SK-N-SH (cell line): ENCODE measurements around the gene MEF2A. TPM values are rescaled to one million over a fixed set of nuclear protein-coding genes. Genes with fewer than 3 reads are reported as not detected.
"Not testable (repeated sequence)": the region's sequence is repeated elsewhere in the genome, so short reads cannot be mapped to it uniquely, and the experiment has no call there.

Experiments used
- CTCF ChIA-PET: fragments of 300-600, 350-600 bp; formaldehyde crosslinking; extraction: SDS; loops from one replicate; lab custom pipeline; 2021; lab: Yijun Ruan, JAX
- POLR2A ChIA-PET: fragments of 350-600 bp; sonication (Branson Sonifier 250); formaldehyde crosslinking; extraction: SDS; loops from one replicate; lab custom pipeline; 2020; ENCODE audit warnings: antibody characterized with exemption, inconsistent platforms; lab: Yijun Ruan, JAX
- DNase-seq: peaks from one replicate; pipeline ENCODE4 v3.0.0; 2012
- H2AFZ ChIP-seq: fragments of 200-600 bp; sonication (generic); 2 replicates; pipeline ENCODE4 v1.8.1; 2016; ENCODE audit warnings: antibody characterized with exemption, mild to moderate bottlenecking, low read depth
- H3F3A ChIP-seq: fragments of 200-600 bp; sonication (generic); replicated peaks from 2 replicates; pipeline ENCODE3; 2016; ENCODE audit warnings: antibody characterized with exemption, mild to moderate bottlenecking; ENCODE audit not compliant: insufficient read depth
- H3K27ac ChIP-seq, 2 experiments: fragments of 200-500 bp in 1 of 2; fragments of 200-600 bp in 1 of 2; sonication (Bioruptor generic) in 1 of 2; sonication (generic), shearing (Covaris generic) in 1 of 2; 2 replicates each; pipeline versions ENCODE4 v1.5.1 to v1.6.1; 2014 to 2016; ENCODE audit warnings: low read depth in 2 of 2, inconsistent platforms in 1 of 2, low read length in 1 of 2, mild to moderate bottlenecking in 1 of 2, mixed read lengths in 1 of 2
- H3K27me3 ChIP-seq: fragments of 200-600 bp; sonication (generic), shearing (Covaris generic); 2 replicates; pipeline ENCODE4 v1.6.1; 2016; ENCODE audit warnings: mixed run types; ENCODE audit not compliant: insufficient read depth
- H3K36me3 ChIP-seq, 2 experiments: fragments of 200-500 bp in 1 of 2; fragments of 200-600 bp in 1 of 2; sonication (Bioruptor generic) in 1 of 2; sonication (generic) in 1 of 2; replicated peaks in 1 of 2; 2 replicates each; pipeline versions ENCODE3 to v1.5.1; 2014 to 2016; ENCODE audit warnings: low read length in 1 of 2, mild to moderate bottlenecking in 1 of 2; ENCODE audit not compliant: insufficient read depth in 2 of 2, control insufficient read depth in 1 of 2
- H3K4me1 ChIP-seq, 2 experiments: fragments of 200-500 bp in 1 of 2; fragments of 200-600 bp in 1 of 2; sonication (Bioruptor generic) in 1 of 2; sonication (generic), shearing (Covaris generic) in 1 of 2; 2 replicates each; pipeline versions ENCODE4 v1.5.1 to v1.6.1; 2014 to 2016; ENCODE audit warnings: low read depth in 1 of 2, low read length in 1 of 2, mixed run types in 1 of 2; ENCODE audit not compliant: insufficient read depth in 2 of 2, control insufficient read depth in 1 of 2
- H3K4me2 ChIP-seq: fragments of 200-600 bp; sonication (generic), shearing (Covaris generic); 2 replicates; pipeline ENCODE4 v1.6.1; 2017; ENCODE audit warnings: mixed run types
- H3K4me3 ChIP-seq, 2 experiments: fragments of 200-500 bp in 1 of 2; fragments of 200-600 bp in 1 of 2; sonication (Bioruptor generic) in 1 of 2; sonication (generic), shearing (Covaris generic) in 1 of 2; 2 replicates each; pipeline versions ENCODE4 v1.5.1 to v1.8.1; 2014 to 2016; ENCODE audit warnings: low read depth in 2 of 2, inconsistent platforms in 1 of 2, low read length in 1 of 2, mild to moderate bottlenecking in 1 of 2, mixed read lengths in 1 of 2, moderate library complexity in 1 of 2
- H3K79me2 ChIP-seq: fragments of 200-600 bp; sonication (generic); 2 replicates; pipeline ENCODE4 v1.8.1; 2017; ENCODE audit warnings: mild to moderate bottlenecking; ENCODE audit not compliant: insufficient read depth
- H3K9ac ChIP-seq: fragments of 200-600 bp; sonication (generic); 2 replicates; pipeline ENCODE4 v1.6.1; 2017; ENCODE audit warnings: mixed run types
- H3K9me2 ChIP-seq: fragments of 200-600 bp; sonication (generic); 2 replicates; pipeline ENCODE4 v1.6.1; 2017; ENCODE audit warnings: mixed run types
- H3K9me3 ChIP-seq: fragments of 200-600 bp; sonication (generic); 2 replicates; pipeline ENCODE4 v1.6.1; 2017; ENCODE audit warnings: mixed run types, mild to moderate bottlenecking, moderate library complexity
- H4K20me1 ChIP-seq: fragments of 200-600 bp; sonication (generic); 2 replicates; pipeline ENCODE4 v1.6.1; 2017; ENCODE audit warnings: mild to moderate bottlenecking, mixed run types; ENCODE audit not compliant: insufficient read depth
- EZH2phosphoT487 ChIP-seq: fragments of 200-600 bp; sonication (generic); IDR thresholded peaks from 2 replicates; pipeline ENCODE4 v1.6.1; 2017; ENCODE audit warnings: low read depth, mixed run types, mild to moderate bottlenecking, antibody characterized with exemption, moderate library complexity, borderline replicate concordance
- FOXM1 ChIP-seq: IDR thresholded peaks from 2 replicates; pipeline ENCODE4 v1.4.0; 2012; ENCODE audit warnings: low read depth, mild to moderate bottlenecking
- JUND ChIP-seq: IDR thresholded peaks from 2 replicates; pipeline ENCODE4 v1.4.0; 2012
- NRF1 ChIP-seq: IDR thresholded peaks from 2 replicates; pipeline ENCODE4 v1.6.1; 2012; ENCODE audit warnings: low read depth, mild to moderate bottlenecking, low read length
- RCOR1 ChIP-seq: fragments of 150-350 bp; IDR thresholded peaks from 2 replicates; pipeline ENCODE4 v1.6.1; 2017; ENCODE audit warnings: antibody characterized with exemption, low read length
- RFX5 ChIP-seq: IDR thresholded peaks from 2 replicates; pipeline ENCODE4 v1.6.1; 2012; ENCODE audit warnings: mild to moderate bottlenecking, improper control_type of control experiment, low read length
- TCF12 ChIP-seq: IDR thresholded peaks from 2 replicates; pipeline ENCODE4 v1.4.0; 2012
- TEAD4 ChIP-seq: IDR thresholded peaks from 2 replicates; pipeline ENCODE4 v1.4.0; 2012; ENCODE audit warnings: mild to moderate bottlenecking, borderline replicate concordance; ENCODE audit not compliant: insufficient read depth
- WGBS: methylation state at CpG from one replicate; pipeline ENCODE4 v1.1.6; 2017; ENCODE audit warnings: low lambda C conversion rate; 5-methylcytosine and 5-hydroxymethylcytosine counted together
- polyA plus RNA-seq, 3 experiments: library from polyadenylated mRNA; depleted of rRNA; stranded (reverse); fragments of >200 nt; gene quantifications; 2 replicates each; pipeline ENCODE4 v1.2.3, GENCODE V29; 2012
- TF ChIP-seq, protein P1 (sequence below): IDR thresholded peaks from 2 replicates; pipeline ENCODE4 v1.4.0; 2012; ENCODE audit warnings: low read depth, borderline replicate concordance

MEF2A gene
- polyA plus RNA-seq, 1 of the 3 experiments (the other 2 are of a cell fraction), result 20.9 TPM

DNA sequence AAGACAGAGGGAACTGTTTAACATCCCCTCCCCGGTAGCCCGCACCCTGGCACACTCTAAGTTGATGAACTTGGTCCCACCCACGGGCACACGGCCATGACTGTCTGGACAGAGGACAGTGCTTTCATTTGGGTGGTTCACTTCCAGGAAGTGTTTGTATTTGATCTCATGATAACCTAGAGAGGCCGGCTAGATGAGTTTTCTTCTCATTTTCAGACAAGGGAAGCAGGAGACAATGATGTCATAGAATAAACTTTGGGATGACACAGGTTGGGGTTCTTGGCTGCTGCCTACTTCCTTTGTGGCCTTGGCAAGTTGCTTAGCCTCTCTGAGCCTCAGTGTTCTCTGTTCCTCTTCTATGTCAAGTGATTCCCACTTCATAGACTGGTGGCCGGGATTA is 183.6 kb downstream of the MEF2A start:
- H4K20me1 ChIP-seq, result no peaks in the 10 kb centered on the region
- no peaks in the 10 kb centered on the region for H3K27me3 ChIP-seq
- POLR2A ChIA-PET, result no interaction called here
- no peak overlapping the region for H3K9ac ChIP-seq
- no peak overlapping the region for H3K27ac ChIP-seq
- no peak overlapping the region for H2AFZ ChIP-seq
- no peaks in the 10 kb centered on the region for H3K9me2 ChIP-seq
- H3K4me3 ChIP-seq, result no peak overlapping the region
- TF ChIP-seq RCOR1, result no peak
- TF ChIP-seq TCF12, result no peak
- no peak for TF ChIP-seq TEAD4
- TF ChIP-seq, all 33 proteins: peak for 0
- Histone ChIP-seq H3F3A (no peaks in the 10 kb centered on the region), H3K4me2 (no peak overlapping the region), H3K9me3 (no peaks in the 10 kb centered on the region), H3K36me3 (no peaks in the 10 kb centered on the region), H3K4me1 (no peaks in the 10 kb centered on the region), H3K79me2 (no peaks in the 10 kb centered on the region)
- CTCF ChIA-PET, result no interaction called here
- no peak for DNase-seq
- 69% methylated on average over 6 of the region's 6 CpGs for WGBS

- H3K27me3 ChIP-seq, H3K9ac ChIP-seq, H2AFZ ChIP-seq, H3K9me3 ChIP-seq, H4K20me1 ChIP-seq, CTCF ChIA-PET, H3F3A ChIP-seq, H3K36me3 ChIP-seq, POLR2A ChIA-PET, H3K9me2 ChIP-seq, H3K79me2 ChIP-seq, H3K4me2 ChIP-seq, H3K4me1 ChIP-seq, H3K4me3 ChIP-seq, DNase-seq, H3K27ac ChIP-seq: not testable (repeated sequence)
- 96% methylated on average over 11 of the region's 11 CpGs for WGBS
These were observed 184.5 kb downstream of the MEF2A start for GRCh38 chr15:99750326-99750725.

GRCh38 chr15:99752556-99752955 is 186.8 kb downstream of the MEF2A start:
- 69% methylated on average over 3 of the region's 4 CpGs for WGBS
- TF ChIP-seq, protein P1, sequence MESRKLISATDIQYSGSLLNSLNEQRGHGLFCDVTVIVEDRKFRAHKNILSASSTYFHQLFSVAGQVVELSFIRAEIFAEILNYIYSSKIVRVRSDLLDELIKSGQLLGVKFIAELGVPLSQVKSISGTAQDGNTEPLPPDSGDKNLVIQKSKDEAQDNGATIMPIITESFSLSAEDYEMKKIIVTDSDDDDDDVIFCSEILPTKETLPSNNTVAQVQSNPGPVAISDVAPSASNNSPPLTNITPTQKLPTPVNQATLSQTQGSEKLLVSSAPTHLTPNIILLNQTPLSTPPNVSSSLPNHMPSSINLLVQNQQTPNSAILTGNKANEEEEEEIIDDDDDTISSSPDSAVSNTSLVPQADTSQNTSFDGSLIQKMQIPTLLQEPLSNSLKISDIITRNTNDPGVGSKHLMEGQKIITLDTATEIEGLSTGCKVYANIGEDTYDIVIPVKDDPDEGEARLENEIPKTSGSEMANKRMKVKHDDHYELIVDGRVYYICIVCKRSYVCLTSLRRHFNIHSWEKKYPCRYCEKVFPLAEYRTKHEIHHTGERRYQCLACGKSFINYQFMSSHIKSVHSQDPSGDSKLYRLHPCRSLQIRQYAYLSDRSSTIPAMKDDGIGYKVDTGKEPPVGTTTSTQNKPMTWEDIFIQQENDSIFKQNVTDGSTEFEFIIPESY, result no peak
- TF ChIP-seq RFX5 (no peak), FOXM1 (no peak), TCF12 (no peak), JUND (no peak), EZH2phosphoT487 (no peak), NRF1 (no peak), RCOR1 (no peak)

More at GRCh38 chr15:99752556-99752955, 186.8 kb downstream of the MEF2A start:
- no peaks in the 10 kb centered on the region for H3F3A ChIP-seq
- H3K9ac ChIP-seq, result no peak overlapping the region
- H3K4me3 ChIP-seq, result no peak overlapping the region
- no peaks in the 10 kb centered on the region for H3K79me2 ChIP-seq
- H3K4me1 ChIP-seq, result no peaks in the 10 kb centered on the region; a peak in 1 of 4 replicates
- H3K36me3 ChIP-seq, result no peaks in the 10 kb centered on the region
- no peaks in the 10 kb centered on the region for H3K9me2 ChIP-seq
- H2AFZ ChIP-seq, result no peak overlapping the region
- H3K4me2 ChIP-seq, result no peak overlapping the region
- no peaks in the 10 kb centered on the region for H3K27me3 ChIP-seq
- no peak for DNase-seq
- ChIA-PET POLR2A (no interaction called here), CTCF (interaction anchor here (0.9 to 1.8 kb wide), 6 partner anchors 48 to 480 kb away, joined by 3 to 5 read pairs (median 4); no protein-coding TSS in a partner anchor)
- no peaks in the 10 kb centered on the region for H3K9me3 ChIP-seq
- no peak overlapping the region for H3K27ac ChIP-seq
- H4K20me1 ChIP-seq, result no peaks in the 10 kb centered on the region
